ENCODE measurements around the gene EHD2.
A peak's percentile ranks its signal among the peaks of the same experiment; 100 is the strongest.

GRCh38 chr19:47707135-47707925 is 5.9 kb upstream of the EHD2 start:
- no peak for TF ChIP-seq EZH2phosphoT487 (IDR thresholded peaks at IDR 0.05; ENCODE audit: low read length)
- peak; percentile 84 for TF ChIP-seq CTCF (IDR thresholded peaks at IDR 0.05; ENCODE audit: low read length)
- TF ChIP-seq EZH2 (optimal IDR thresholded peaks at IDR 0.05; ENCODE audit: low read depth, low read length) = no peak

Measured in MM.1S (cell line).